ENCODE results near the gene GADD45A.

GRCh38 chr1:67731322-67731721, 46.3 kb downstream of the GADD45A start:
- TF ChIP-seq CTCF (IDR thresholded peaks at IDR 0.05), result no peak
- no peak for TF ChIP-seq AFF4 (CRISPR knock-in tag; IDR thresholded peaks at IDR 0.05; ENCODE audit: borderline replicate concordance)
- TF ChIP-seq USF1 (CRISPR knock-in tag; IDR thresholded peaks at IDR 0.05), result no peak
- TF ChIP-seq ATF3 (CRISPR knock-in tag; conservative IDR thresholded peaks at IDR 0.05), result no peak
- no peak for TF ChIP-seq SP1 (CRISPR knock-in tag; conservative IDR thresholded peaks at IDR 0.05)
- TF ChIP-seq CREB1 (CRISPR knock-in tag; IDR thresholded peaks at IDR 0.05), result no peak
- no peak for TF ChIP-seq ZMAT4 (CRISPR knock-in tag; IDR thresholded peaks at IDR 0.05)
- TF ChIP-seq ESRRA (CRISPR knock-in tag; IDR thresholded peaks at IDR 0.05; ENCODE audit: borderline replicate concordance), result no peak
- TF ChIP-seq KAT7 (CRISPR knock-in tag; IDR thresholded peaks at IDR 0.05; ENCODE audit: borderline replicate concordance), result no peak

Data from WTC11 (cell line).